Endodermal cell (in vitro differentiated cells): Measurements from ENCODE around the gene ADGRF5. TPM values are rescaled to one million over a fixed set of nuclear protein-coding genes. Genes with fewer than 3 reads are reported as not detected.

Experiments
- DNase-seq: peaks from one replicate; pipeline ENCODE4 v3.0.0-alpha.2; 2017
- H3K27ac ChIP-seq: 2 replicates; pipeline ENCODE4 v1.5.1; 2013; ENCODE audit warnings: mild to moderate bottlenecking, low read depth, low read length, moderate library complexity
- H3K27me3 ChIP-seq: 2 replicates; pipeline ENCODE4 v1.6.1; 2013; ENCODE audit warnings: mild to moderate bottlenecking, low read length, moderate library complexity; ENCODE audit not compliant: insufficient read depth, control insufficient read depth, poor library complexity, severe bottlenecking
- H3K36me3 ChIP-seq: 2 replicates; pipeline ENCODE4 v1.7.0; 2013; ENCODE audit warnings: mild to moderate bottlenecking, low read length, moderate library complexity; ENCODE audit not compliant: control insufficient read depth, insufficient read depth
- H3K4me1 ChIP-seq: one replicate; pipeline ENCODE4 v1.7.0; 2013; ENCODE audit warnings: low read length; ENCODE audit not compliant: control insufficient read depth, insufficient read depth
- H3K4me3 ChIP-seq: 2 replicates; pipeline ENCODE4 v1.5.1; 2013; ENCODE audit warnings: mild to moderate bottlenecking, low read length, moderate library complexity
- H3K9ac ChIP-seq: 2 replicates; pipeline ENCODE4 v1.6.1; 2013; ENCODE audit warnings: mild to moderate bottlenecking, low read length, moderate library complexity; ENCODE audit not compliant: poor library complexity, severe bottlenecking; ENCODE audit errors: extremely low read depth
- H3K9me3 ChIP-seq: 2 replicates; pipeline ENCODE4 v1.6.1; 2013; ENCODE audit warnings: mild to moderate bottlenecking, low read length, moderate library complexity; ENCODE audit not compliant: control insufficient read depth
- H3K27ac Mint-ChIP-seq: 2 replicates; pipeline ENCODE4 v1.8.0; 2020; ENCODE audit warnings: mixed read lengths
- H3K27me3 Mint-ChIP-seq: 2 replicates; pipeline ENCODE4 v1.8.0; 2021; ENCODE audit warnings: mild to moderate bottlenecking, mixed read lengths; ENCODE audit not compliant: insufficient read depth
- H3K36me3 Mint-ChIP-seq: 2 replicates; pipeline ENCODE4 v1.8.0; 2020; ENCODE audit warnings: low read depth, mixed read lengths
- H3K4me1 Mint-ChIP-seq: 2 replicates; pipeline ENCODE4 v1.8.0; 2020; ENCODE audit warnings: mixed read lengths
- H3K4me3 Mint-ChIP-seq: 2 replicates; pipeline ENCODE4 v1.8.0; 2020; ENCODE audit warnings: mild to moderate bottlenecking, moderate library complexity, mixed read lengths
- H3K9me3 Mint-ChIP-seq: 2 replicates; pipeline ENCODE4 v1.8.0; 2020; ENCODE audit warnings: mild to moderate bottlenecking, mixed read lengths
- WGBS, 2 experiments: methylation state at CpG; one replicate each; pipeline versions ENCODE4 v1.1.5 to v1.1.7; 2013; ENCODE audit warnings: missing lambda C conversion rate in 2 of 2, mixed read lengths in 1 of 2; ENCODE audit not compliant: insufficient coverage in 1 of 2, insufficient read length in 1 of 2; 5-methylcytosine and 5-hydroxymethylcytosine counted together
- total RNA-seq, 2 donors: library from RNA; stranded (reverse); fragmentation: NEBNext Ultra II Directional in 1 of 2; extraction: Animal tissue kit (Norgen Biotek cat#: 25700) in 1 of 2; gene quantifications; 2 replicates in 1 of 2; 3 replicates in 1 of 2; pipeline ENCODE4 v1.2.1, GENCODE V29; 2021
- TF ChIP-seq, protein P1 (sequence below): fragments of 200-600 bp; sonication (generic); conservative IDR thresholded peaks from 2 replicates; pipeline ENCODE4 v1.5.0; 2021; ENCODE audit warnings: antibody characterized with exemption, mild to moderate bottlenecking

The ADGRF5 gene
- total RNA-seq, 2 donors from 2014 or later = not detected

DNA sequence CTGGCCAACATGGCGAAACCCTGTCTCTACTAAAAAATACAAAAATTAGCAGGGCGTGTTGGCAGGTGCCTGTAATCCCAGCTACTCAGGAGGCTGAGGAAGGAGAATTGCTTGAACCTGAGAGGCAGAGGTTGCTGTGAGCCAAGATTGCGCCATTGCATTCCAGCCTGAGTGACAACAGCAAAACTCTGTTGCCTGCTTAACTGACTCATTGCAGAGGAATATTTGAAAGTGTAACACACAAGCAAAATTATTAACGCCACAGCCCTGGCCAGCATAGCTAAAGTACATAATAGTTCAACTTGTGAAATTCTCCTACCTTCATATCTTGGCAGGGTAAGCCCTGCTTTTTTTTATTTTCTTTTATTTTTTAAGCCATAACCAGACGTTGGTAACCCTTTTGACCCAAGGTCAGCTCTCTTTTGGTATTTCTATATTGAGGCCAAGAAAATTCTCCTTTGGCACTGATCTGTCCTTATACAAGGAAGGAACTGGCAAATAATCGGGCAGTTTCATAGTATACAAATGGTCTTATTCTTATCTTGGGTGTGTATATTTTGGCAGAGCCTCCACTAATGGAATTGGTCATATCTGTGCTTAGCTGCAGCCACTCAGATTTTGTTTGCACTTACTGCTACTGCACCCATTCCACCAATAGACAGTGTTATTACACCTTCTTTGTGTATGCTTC lies 4.0 kb upstream of the ADGRF5 start:
- Histone ChIP-seq H3K27me3 (no peaks in the 10 kb centered on the region), H3K36me3 (no peaks in the 10 kb centered on the region), H3K27ac (no peak overlapping the region), H3K9ac (no peak overlapping the region), H3K4me1 (no peaks in the 10 kb centered on the region), H3K4me3 (no peak overlapping the region), H3K9me3 (no peaks in the 10 kb centered on the region)
- TF ChIP-seq, protein P1, sequence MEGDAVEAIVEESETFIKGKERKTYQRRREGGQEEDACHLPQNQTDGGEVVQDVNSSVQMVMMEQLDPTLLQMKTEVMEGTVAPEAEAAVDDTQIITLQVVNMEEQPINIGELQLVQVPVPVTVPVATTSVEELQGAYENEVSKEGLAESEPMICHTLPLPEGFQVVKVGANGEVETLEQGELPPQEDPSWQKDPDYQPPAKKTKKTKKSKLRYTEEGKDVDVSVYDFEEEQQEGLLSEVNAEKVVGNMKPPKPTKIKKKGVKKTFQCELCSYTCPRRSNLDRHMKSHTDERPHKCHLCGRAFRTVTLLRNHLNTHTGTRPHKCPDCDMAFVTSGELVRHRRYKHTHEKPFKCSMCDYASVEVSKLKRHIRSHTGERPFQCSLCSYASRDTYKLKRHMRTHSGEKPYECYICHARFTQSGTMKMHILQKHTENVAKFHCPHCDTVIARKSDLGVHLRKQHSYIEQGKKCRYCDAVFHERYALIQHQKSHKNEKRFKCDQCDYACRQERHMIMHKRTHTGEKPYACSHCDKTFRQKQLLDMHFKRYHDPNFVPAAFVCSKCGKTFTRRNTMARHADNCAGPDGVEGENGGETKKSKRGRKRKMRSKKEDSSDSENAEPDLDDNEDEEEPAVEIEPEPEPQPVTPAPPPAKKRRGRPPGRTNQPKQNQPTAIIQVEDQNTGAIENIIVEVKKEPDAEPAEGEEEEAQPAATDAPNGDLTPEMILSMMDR = no peak
- no peak overlapping the region for H3K4me3 Mint-ChIP-seq
- no peak overlapping the region for H3K27ac Mint-ChIP-seq
- no peaks in the 10 kb centered on the region for H3K9me3 Mint-ChIP-seq
- no peaks in the 10 kb centered on the region for H3K36me3 Mint-ChIP-seq
- DNase-seq = no peak
- 73 to 80% methylated on average over 5 to 6 of the region's 6 CpGs for WGBS, 2 experiments
- no peaks in the 10 kb centered on the region for H3K4me1 Mint-ChIP-seq
- H3K27me3 Mint-ChIP-seq = no peaks in the 10 kb centered on the region

DNA sequence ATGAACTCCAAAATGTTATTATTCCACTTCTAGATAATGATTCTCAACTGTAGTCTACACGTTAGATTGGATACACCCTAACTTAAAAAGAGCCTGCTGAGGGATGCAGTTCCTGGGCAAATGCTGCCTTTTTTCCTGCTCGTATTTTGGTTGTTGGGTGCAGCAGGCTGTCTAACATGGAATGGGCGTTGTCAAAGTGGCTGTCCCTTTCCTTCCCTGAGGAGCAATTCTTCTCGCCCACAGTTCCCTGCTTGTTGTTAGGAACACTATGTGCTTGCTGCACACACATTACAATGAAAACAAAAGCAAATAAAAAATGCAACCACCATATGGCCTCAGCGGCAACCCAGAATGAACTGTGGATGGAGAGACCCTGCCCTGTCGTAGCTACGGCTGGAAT lies 1.7 kb upstream of the ADGRF5 start:
- WGBS, 2 experiments = 88 to 95% methylated on average over 5 to 7 of the region's 7 CpGs
- Histone ChIP-seq H3K9ac (no peak overlapping the region), H3K4me3 (no peak overlapping the region), H3K4me1 (no peaks in the 10 kb centered on the region), H3K27ac (no peak overlapping the region), H3K9me3 (no peaks in the 10 kb centered on the region), H3K36me3 (no peaks in the 10 kb centered on the region), H3K27me3 (no peaks in the 10 kb centered on the region)
- H3K36me3 Mint-ChIP-seq = no peaks in the 10 kb centered on the region
- no peaks in the 10 kb centered on the region for H3K4me1 Mint-ChIP-seq
- no peak for DNase-seq
- H3K27ac Mint-ChIP-seq = no peak overlapping the region
- no peaks in the 10 kb centered on the region for H3K9me3 Mint-ChIP-seq
- no peak overlapping the region for H3K4me3 Mint-ChIP-seq
- H3K27me3 Mint-ChIP-seq = no peaks in the 10 kb centered on the region
- TF ChIP-seq, protein P1 = no peak

DNA sequence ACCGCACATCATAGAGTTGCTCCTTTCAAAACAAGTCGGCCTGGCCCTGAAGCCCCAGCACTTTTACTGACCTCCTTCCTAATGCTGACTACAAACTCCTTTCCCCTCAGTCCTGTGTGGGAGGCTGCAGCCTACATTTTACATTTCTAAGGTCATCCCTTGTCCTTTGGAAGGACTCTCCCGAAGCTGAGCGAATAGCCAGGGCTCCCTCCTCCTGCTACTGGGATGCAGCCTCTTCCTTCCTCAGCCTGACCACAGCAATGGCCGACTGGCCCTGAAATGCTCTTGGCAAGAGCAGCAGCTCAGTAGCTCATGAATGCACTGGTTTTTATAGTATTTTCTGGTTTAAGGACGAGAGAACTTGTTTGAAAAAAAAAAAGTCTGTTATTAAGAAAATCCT lies 679 bp downstream of the ADGRF5 start:
- H3K27ac Mint-ChIP-seq = no peak overlapping the region
- H3K27me3 ChIP-seq = no peaks in the 10 kb centered on the region
- TF ChIP-seq, protein P1 = no peak
- no peak overlapping the region for H3K4me3 ChIP-seq
- no peaks in the 10 kb centered on the region for H3K4me1 ChIP-seq
- no peak for DNase-seq
- H3K36me3 ChIP-seq = no peaks in the 10 kb centered on the region
- 87 to 94% methylated on average over 5 to 6 of the region's 6 CpGs for WGBS, 2 experiments
- H3K9me3 Mint-ChIP-seq = no peaks in the 10 kb centered on the region
- H3K27me3 Mint-ChIP-seq = no peaks in the 10 kb centered on the region
- no peak overlapping the region for H3K4me3 Mint-ChIP-seq
- no peaks in the 10 kb centered on the region for H3K4me1 Mint-ChIP-seq
- no peaks in the 10 kb centered on the region for H3K9me3 ChIP-seq
- H3K27ac ChIP-seq = no peak overlapping the region
- no peaks in the 10 kb centered on the region for H3K36me3 Mint-ChIP-seq
- no peak overlapping the region for H3K9ac ChIP-seq
